ENCODE results near the gene MIEN1. TPM values are rescaled to one million over a fixed set of nuclear protein-coding genes. Genes with fewer than 3 reads are reported as not detected.
A peak's percentile ranks its signal among the peaks of the same experiment; 100 is the strongest.

MIEN1 gene
- total and polyA plus RNA-seq, 2 of the 13 experiments (the other 11 are each of a cell fraction or from before 2014, with no cell fraction given): 40.6 to 56.6 TPM

GRCh38 chr17:39740357-39741111, 10.2 kb upstream of the MIEN1 start (continued):
- TF ChIP-seq ZNF407 (CRISPR knock-in tag; IDR thresholded peaks at IDR 0.05; ENCODE audit: not compliant biosample characterization) (peak; percentile 63), GATA4 (IDR thresholded peaks at IDR 0.05; ENCODE audit: borderline replicate concordance, low read depth) (no peak), HBP1 (CRISPR knock-in tag; IDR thresholded peaks at IDR 0.05; ENCODE audit: low read depth) (no peak), BHLHE40 (IDR thresholded peaks at IDR 0.05; ENCODE audit: low read length) (no peak), MED8 (CRISPR knock-in tag; IDR thresholded peaks at IDR 0.05; ENCODE audit: insufficient replicate concordance) (no peak), ZNF766 (CRISPR knock-in tag; IDR thresholded peaks at IDR 0.05; ENCODE audit: borderline replicate concordance) (no peak; the same call in 1 of the 2 replicates), ZNF572 (CRISPR knock-in tag; IDR thresholded peaks at IDR 0.05) (no peak), SP2 (CRISPR knock-in tag; IDR thresholded peaks at IDR 0.05) (no peak), JUNB (CRISPR knock-in tag; IDR thresholded peaks at IDR 0.05; ENCODE audit: borderline replicate concordance) (no peak), TCF7L2 (IDR thresholded peaks at IDR 0.05; ENCODE audit: low read depth, low read length) (no peak), CC2D1A (CRISPR knock-in tag; IDR thresholded peaks at IDR 0.05) (no peak), ZNF124 (CRISPR knock-in tag; IDR thresholded peaks at IDR 0.05) (no peak), ISX (CRISPR knock-in tag; conservative IDR thresholded peaks at IDR 0.05) (no peak), ZNF619 (CRISPR knock-in tag; IDR thresholded peaks at IDR 0.05) (no peak), YEATS2 (CRISPR knock-in tag; IDR thresholded peaks at IDR 0.05; ENCODE audit: borderline replicate concordance) (no peak), ZFP1 (CRISPR knock-in tag; IDR thresholded peaks at IDR 0.05) (no peak; the same call in 1 of the 2 replicates), KMT2B (CRISPR knock-in tag; IDR thresholded peaks at IDR 0.05) (no peak), NONO (IDR thresholded peaks at IDR 0.05) (no peak), NONO (CRISPR knock-in tag; conservative IDR thresholded peaks at IDR 0.05) (no peak; the same call in 1 of the 2 replicates), ATRX (CRISPR knock-in tag; IDR thresholded peaks at IDR 0.05; ENCODE audit: borderline replicate concordance) (no peak), ZNF350 (CRISPR knock-in tag; IDR thresholded peaks at IDR 0.05; ENCODE audit: borderline replicate concordance, low read depth) (peak; percentile 46), KDM6A (CRISPR knock-in tag; IDR thresholded peaks at IDR 0.05; ENCODE audit: low read depth) (peak; percentile 55; the same call in 1 of the 2 replicates), ZNF879 (CRISPR knock-in tag; IDR thresholded peaks at IDR 0.05) (no peak)

Data from HepG2 (cell line).